ENCODE data around the gene SLC25A15.

- TF ChIP-seq POLR2A (IDR thresholded peaks at IDR 0.05; ENCODE audit: low read length) (no peak), GATA1 (IDR thresholded peaks at IDR 0.05; ENCODE audit: low read depth, low read length) (no peak)
These were observed 19.4 kb upstream of the SLC25A15 start for GRCh38 chr13:40769970-40770369.

Data from erythroblast (primary cell).